ENCODE results near the gene VAV3. TPM values are rescaled to one million over a fixed set of nuclear protein-coding genes. Genes with fewer than 3 reads are reported as not detected.
A peak's percentile ranks its signal among the peaks of the same experiment; 100 is the strongest.
"Not testable (repeated sequence)": the region's sequence is repeated elsewhere in the genome, so short reads cannot be mapped to it uniquely, and the experiment has no call there.

The VAV3 gene
- total and polyA plus RNA-seq, 9 donors: 3.1 to 5.5 (median 4.1) TPM

- H3K27me3 ChIP-seq (ENCODE audit: control insufficient read depth, insufficient read depth, low read length): no peaks in the 10 kb centered on the region
- no CpG with 5 or more reads among the region's 2 CpGs for WGBS (ENCODE audit: insufficient coverage)
- no peak for DNase-seq
- H3K4me1 ChIP-seq (ENCODE audit: control insufficient read depth, insufficient read depth, low read length): no peaks in the 10 kb centered on the region
- H3K4me3 ChIP-seq (ENCODE audit: low read length): no peak overlapping the region
- H3K9me3 ChIP-seq (replicated peaks; ENCODE audit: control insufficient read depth, low read depth, low read length): no peaks in the 10 kb centered on the region
- no peaks in the 10 kb centered on the region for H3K36me3 ChIP-seq (ENCODE audit: control insufficient read depth, insufficient read depth, low read length)
- no peak overlapping the region for H3K27ac ChIP-seq (ENCODE audit: low read length)
Measured at GRCh38 chr1:107871259-107871658, 93.7 kb downstream of the VAV3 start.

- Histone ChIP-seq H3K9me3 (replicated peaks; ENCODE audit: control insufficient read depth, low read depth, low read length) (no peaks in the 10 kb centered on the region), H3K27ac (ENCODE audit: low read length) (no peak overlapping the region), H3K4me1 (ENCODE audit: control insufficient read depth, insufficient read depth, low read length) (no peaks in the 10 kb centered on the region), H3K36me3 (ENCODE audit: control insufficient read depth, insufficient read depth, low read length) (no peaks in the 10 kb centered on the region), H3K4me3 (ENCODE audit: low read length) (no peak overlapping the region), H3K27me3 (ENCODE audit: control insufficient read depth, insufficient read depth, low read length) (no peaks in the 10 kb centered on the region)
- peak; percentile 79 for DNase-seq
- WGBS (ENCODE audit: insufficient coverage): 31% methylated on average over 2 of the region's 3 CpGs
Measured at GRCh38 chr1:107870696-107871095, 94.3 kb downstream of the VAV3 start.

- no CpG with 5 or more reads among the region's 1 CpG for WGBS (ENCODE audit: insufficient coverage)
- H3K9me3 ChIP-seq (replicated peaks; ENCODE audit: control insufficient read depth, low read depth, low read length): no peaks in the 10 kb centered on the region
- no peaks in the 10 kb centered on the region for H3K36me3 ChIP-seq (ENCODE audit: control insufficient read depth, insufficient read depth, low read length)
- H3K4me1 ChIP-seq (ENCODE audit: control insufficient read depth, insufficient read depth, low read length): no peaks in the 10 kb centered on the region
- no peak overlapping the region for H3K4me3 ChIP-seq (ENCODE audit: low read length)
- no peaks in the 10 kb centered on the region for H3K27me3 ChIP-seq (ENCODE audit: control insufficient read depth, insufficient read depth, low read length)
- no peak for DNase-seq
- H3K27ac ChIP-seq (ENCODE audit: low read length): no peak overlapping the region
Measured at GRCh38 chr1:107867897-107868296, 97.1 kb downstream of the VAV3 start.

DNA sequence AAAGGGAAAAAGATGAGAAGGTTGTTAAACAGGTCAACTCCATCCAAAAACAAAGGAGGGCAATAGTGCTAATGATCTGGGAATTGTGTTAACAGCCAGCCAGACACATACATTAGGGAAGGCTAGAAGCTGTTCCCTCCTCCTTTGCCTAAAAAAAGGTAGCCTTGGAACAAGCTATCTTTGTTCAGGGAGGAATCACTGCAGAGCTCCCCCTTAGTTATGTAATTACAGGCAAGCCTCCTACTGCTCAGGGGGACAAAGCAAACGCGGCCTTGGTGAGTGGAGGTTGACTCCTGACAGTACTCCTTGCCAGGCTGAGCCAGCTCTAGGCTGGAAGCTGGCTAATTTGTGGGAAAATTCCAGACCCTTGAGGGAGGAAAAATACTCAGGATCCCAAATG, 97.6 kb downstream of the VAV3 start:
- Histone ChIP-seq H3K4me3 (ENCODE audit: low read length) (no peak overlapping the region), H3K27ac (ENCODE audit: low read length) (no peak overlapping the region), H3K27me3 (ENCODE audit: control insufficient read depth, insufficient read depth, low read length) (no peaks in the 10 kb centered on the region), H3K4me1 (ENCODE audit: control insufficient read depth, insufficient read depth, low read length) (no peaks in the 10 kb centered on the region), H3K9me3 (replicated peaks; ENCODE audit: control insufficient read depth, low read depth, low read length) (no peaks in the 10 kb centered on the region), H3K36me3 (ENCODE audit: control insufficient read depth, insufficient read depth, low read length) (no peaks in the 10 kb centered on the region)
- DNase-seq: no peak
- no CpG with 5 or more reads among the region's 2 CpGs for WGBS (ENCODE audit: insufficient coverage)

DNA sequence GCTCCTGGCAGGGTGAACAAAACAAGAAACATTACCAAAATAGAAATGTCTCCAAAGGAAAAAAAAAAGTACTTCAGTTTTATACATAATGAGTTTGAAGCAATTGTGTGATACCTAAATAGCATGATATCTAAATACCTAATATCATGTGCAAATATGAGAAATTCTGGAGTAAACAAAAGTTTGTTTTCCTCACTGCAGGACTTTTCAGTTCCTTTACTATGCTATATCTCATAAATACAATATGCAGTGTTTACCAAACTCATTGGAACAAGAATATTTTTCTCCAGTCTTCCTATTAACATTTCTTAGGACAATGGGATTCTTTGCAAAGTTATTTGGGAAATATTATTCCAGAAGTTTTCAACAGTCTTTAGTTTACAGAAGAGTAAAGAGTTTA, 98.1 kb downstream of the VAV3 start:
- no peak overlapping the region for H3K27ac ChIP-seq (ENCODE audit: low read length)
- no peaks in the 10 kb centered on the region for H3K9me3 ChIP-seq (replicated peaks; ENCODE audit: control insufficient read depth, low read depth, low read length)
- H3K27me3 ChIP-seq (ENCODE audit: control insufficient read depth, insufficient read depth, low read length): no peaks in the 10 kb centered on the region
- no peaks in the 10 kb centered on the region for H3K4me1 ChIP-seq (ENCODE audit: control insufficient read depth, insufficient read depth, low read length)
- no peak for DNase-seq
- no peaks in the 10 kb centered on the region for H3K36me3 ChIP-seq (ENCODE audit: control insufficient read depth, insufficient read depth, low read length)
- no peak overlapping the region for H3K4me3 ChIP-seq (ENCODE audit: low read length)

DNA sequence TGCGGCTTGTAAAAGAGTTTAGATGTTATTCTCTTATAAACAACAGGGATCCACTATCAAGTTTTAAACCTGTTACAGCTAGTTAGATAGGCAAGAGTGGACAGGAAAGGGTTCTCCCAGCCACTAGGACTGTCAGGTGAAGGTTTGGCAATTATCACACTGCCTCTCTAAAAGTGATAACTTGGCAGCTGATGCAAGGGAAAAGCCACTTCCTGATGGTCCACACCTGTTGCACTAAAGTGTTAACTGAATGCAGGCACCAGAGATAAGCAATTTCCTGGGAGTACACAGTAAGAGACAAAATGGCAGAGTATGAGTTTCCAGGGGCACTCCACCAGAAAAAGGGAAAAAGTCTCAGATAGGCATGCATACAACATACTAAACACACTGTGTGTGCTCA, 99.4 kb downstream of the VAV3 start:
- H3K4me1 ChIP-seq (ENCODE audit: control insufficient read depth, insufficient read depth, low read length): no peaks in the 10 kb centered on the region
- no peaks in the 10 kb centered on the region for H3K36me3 ChIP-seq (ENCODE audit: control insufficient read depth, insufficient read depth, low read length)
- no CpG with 5 or more reads among the region's 1 CpG for WGBS (ENCODE audit: insufficient coverage)
- no peaks in the 10 kb centered on the region for H3K27me3 ChIP-seq (ENCODE audit: control insufficient read depth, insufficient read depth, low read length)
- no peak overlapping the region for H3K4me3 ChIP-seq (ENCODE audit: low read length)
- H3K9me3 ChIP-seq (replicated peaks; ENCODE audit: control insufficient read depth, low read depth, low read length): no peaks in the 10 kb centered on the region
- H3K27ac ChIP-seq (ENCODE audit: low read length): no peak overlapping the region
- DNase-seq: no peak

GRCh38 chr1:107863342-107863741, 101.6 kb downstream of the VAV3 start:
- Histone ChIP-seq H3K4me1 (ENCODE audit: control insufficient read depth, insufficient read depth, low read length) (no peaks in the 10 kb centered on the region), H3K9me3 (replicated peaks; ENCODE audit: control insufficient read depth, low read depth, low read length) (no peaks in the 10 kb centered on the region), H3K27ac (ENCODE audit: low read length) (no peak overlapping the region), H3K36me3 (ENCODE audit: control insufficient read depth, insufficient read depth, low read length) (no peaks in the 10 kb centered on the region), H3K4me3 (ENCODE audit: low read length) (no peak overlapping the region), H3K27me3 (ENCODE audit: control insufficient read depth, insufficient read depth, low read length) (no peaks in the 10 kb centered on the region)
- DNase-seq: no peak
- no CpG with 5 or more reads among the region's 4 CpGs for whole genome bisulfite sequencing (ENCODE audit: insufficient coverage)

DNA sequence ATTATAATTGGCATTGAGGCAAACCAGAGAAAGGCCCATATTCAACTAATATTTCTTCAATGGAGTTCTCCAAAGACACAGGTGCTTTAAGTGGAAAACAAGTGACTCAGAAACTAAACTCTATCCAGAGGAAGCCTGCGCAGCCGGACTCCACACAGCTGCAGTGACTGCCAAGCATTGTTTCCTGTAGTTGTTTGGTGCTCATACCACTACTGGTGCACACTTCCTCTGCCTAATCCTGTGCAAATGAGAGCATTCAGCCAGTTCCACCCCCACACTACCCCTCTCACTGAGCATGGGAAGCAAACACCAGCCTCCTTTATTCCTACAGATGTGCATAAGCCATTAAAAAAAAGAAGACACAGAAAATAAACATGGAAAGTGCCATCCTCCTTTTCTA, 102.9 kb downstream of the VAV3 start:
- Histone ChIP-seq H3K4me1 (ENCODE audit: control insufficient read depth, insufficient read depth, low read length) (no peaks in the 10 kb centered on the region), H3K36me3 (ENCODE audit: control insufficient read depth, insufficient read depth, low read length) (no peaks in the 10 kb centered on the region), H3K27ac (ENCODE audit: low read length) (no peak overlapping the region), H3K9me3 (replicated peaks; ENCODE audit: control insufficient read depth, low read depth, low read length) (no peaks in the 10 kb centered on the region), H3K27me3 (ENCODE audit: control insufficient read depth, insufficient read depth, low read length) (no peaks in the 10 kb centered on the region), H3K4me3 (ENCODE audit: low read length) (no peak overlapping the region)
- DNase-seq: peak; percentile 30
- 60% methylated on average over 2 of the region's 2 CpGs for WGBS (ENCODE audit: insufficient coverage)

GRCh38 chr1:107858323-107858722, 106.7 kb downstream of the VAV3 start:
- H3K4me1 ChIP-seq (ENCODE audit: control insufficient read depth, insufficient read depth, low read length): no peaks in the 10 kb centered on the region
- no peak overlapping the region for H3K4me3 ChIP-seq (ENCODE audit: low read length)
- no peaks in the 10 kb centered on the region for H3K9me3 ChIP-seq (replicated peaks; ENCODE audit: control insufficient read depth, low read depth, low read length)
- H3K27ac ChIP-seq (ENCODE audit: low read length): no peak overlapping the region
- H3K36me3 ChIP-seq (ENCODE audit: control insufficient read depth, insufficient read depth, low read length): no peaks in the 10 kb centered on the region
- H3K27me3 ChIP-seq (ENCODE audit: control insufficient read depth, insufficient read depth, low read length): no peaks in the 10 kb centered on the region
- no peak for DNase-seq
- 100% methylated on average over 1 of the region's 5 CpGs for WGBS (ENCODE audit: insufficient coverage)

GRCh38 chr1:107851418-107851817, 113.6 kb downstream of the VAV3 start:
- H3K27me3 ChIP-seq (ENCODE audit: control insufficient read depth, insufficient read depth, low read length): no peaks in the 10 kb centered on the region
- H3K27ac ChIP-seq (ENCODE audit: low read length): no peak overlapping the region
- H3K4me3 ChIP-seq (ENCODE audit: low read length): no peak overlapping the region
- DNase-seq: no peak
- peaks cover 3% of the 10 kb centered on the region for H3K4me1 ChIP-seq (ENCODE audit: control insufficient read depth, insufficient read depth, low read length)
- H3K9me3 ChIP-seq (replicated peaks; ENCODE audit: control insufficient read depth, low read depth, low read length): peaks cover 2% of the 10 kb centered on the region
- H3K36me3 ChIP-seq (ENCODE audit: control insufficient read depth, insufficient read depth, low read length): no peaks in the 10 kb centered on the region

DNA sequence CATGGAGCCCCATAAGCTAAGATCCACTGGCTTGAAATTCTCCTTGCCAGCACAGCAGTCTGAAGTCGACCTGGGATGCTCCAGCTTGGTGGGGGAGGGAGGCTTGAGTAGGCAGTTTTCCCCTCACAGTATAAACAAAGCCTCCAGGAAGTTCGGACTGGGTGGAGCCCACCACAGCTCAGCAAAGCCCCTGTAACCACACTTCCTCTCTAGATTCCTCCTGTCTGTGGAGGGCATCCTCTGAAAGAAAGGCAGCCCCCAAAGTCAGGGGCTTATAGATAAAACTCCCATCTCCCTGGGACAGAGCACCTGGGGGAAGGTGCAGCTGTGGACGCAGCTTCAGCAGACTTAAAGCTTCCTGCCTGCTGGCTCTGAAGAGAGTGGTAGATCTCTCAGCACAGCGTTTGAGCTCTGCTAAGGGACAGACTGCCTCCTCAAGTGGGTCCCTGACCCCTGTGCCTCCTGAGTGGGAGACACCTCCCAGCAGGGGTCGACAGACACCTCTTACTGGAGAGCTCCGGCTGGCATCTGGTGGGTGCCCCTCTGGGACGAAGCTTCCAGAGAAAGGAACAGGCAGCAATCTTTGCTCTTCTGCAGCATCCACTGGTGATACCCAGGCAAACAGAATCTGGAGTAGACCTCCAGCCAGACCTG, 120.3 kb downstream of the VAV3 start:
- H3K4me1 ChIP-seq (ENCODE audit: control insufficient read depth, insufficient read depth, low read length); H3K4me3 ChIP-seq (ENCODE audit: low read length); H3K27me3 ChIP-seq (ENCODE audit: control insufficient read depth, insufficient read depth, low read length); H3K9me3 ChIP-seq (replicated peaks; ENCODE audit: control insufficient read depth, low read depth, low read length); DNase-seq; H3K27ac ChIP-seq (ENCODE audit: low read length); H3K36me3 ChIP-seq (ENCODE audit: control insufficient read depth, insufficient read depth, low read length): not testable (repeated sequence)
- WGBS (ENCODE audit: insufficient coverage): 71% methylated on average over 4 of the region's 7 CpGs
